ENCODE data around the gene SUGCT.
"Not testable (repeated sequence)": the region's sequence is repeated elsewhere in the genome, so short reads cannot be mapped to it uniquely, and the experiment has no call there.

The SUGCT gene

DNA sequence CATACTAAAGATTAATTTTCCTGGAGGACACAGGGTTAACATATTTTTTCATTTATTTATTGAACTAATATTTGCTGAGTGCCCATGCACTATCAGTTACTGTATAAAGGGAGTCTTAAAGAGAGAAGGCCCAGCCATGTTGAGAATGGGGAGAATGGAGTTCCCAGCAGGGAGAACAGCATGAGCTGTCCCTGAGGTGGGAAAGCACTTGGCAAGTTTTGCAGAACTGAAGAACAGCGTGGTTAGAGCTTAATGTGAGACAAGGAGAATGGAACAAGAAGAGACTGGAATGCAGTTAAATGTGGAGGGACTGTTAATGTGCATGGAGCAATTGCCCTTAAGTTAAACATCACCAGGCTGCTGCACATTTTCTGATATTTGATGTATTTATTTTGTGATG lies 435.4 kb downstream of the SUGCT start:
- no peak for DNase-seq (ENCODE audit: low read depth in 2 of 2)

DNA sequence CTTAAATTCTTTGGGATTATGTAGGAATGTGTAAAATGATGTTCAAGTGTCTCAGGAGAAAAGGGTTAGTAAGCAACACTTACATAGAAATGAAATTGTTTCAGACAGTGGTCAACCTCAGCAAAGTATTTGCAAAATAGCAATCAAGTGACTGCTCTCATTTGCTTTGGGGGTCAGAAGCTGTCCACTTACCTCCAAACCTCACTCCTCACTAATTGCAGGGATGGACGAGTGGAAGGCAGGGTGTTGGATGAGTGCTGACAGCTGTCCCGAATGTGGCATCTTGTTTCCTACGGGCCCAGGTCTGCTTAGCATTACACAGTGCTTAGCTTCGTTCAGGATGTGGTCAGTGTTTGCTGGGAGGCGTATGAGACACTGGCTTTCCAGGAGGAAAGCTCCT lies 437.0 kb downstream of the SUGCT start:
- DNase-seq (ENCODE audit: low read depth in 2 of 2), result no peak

DNA sequence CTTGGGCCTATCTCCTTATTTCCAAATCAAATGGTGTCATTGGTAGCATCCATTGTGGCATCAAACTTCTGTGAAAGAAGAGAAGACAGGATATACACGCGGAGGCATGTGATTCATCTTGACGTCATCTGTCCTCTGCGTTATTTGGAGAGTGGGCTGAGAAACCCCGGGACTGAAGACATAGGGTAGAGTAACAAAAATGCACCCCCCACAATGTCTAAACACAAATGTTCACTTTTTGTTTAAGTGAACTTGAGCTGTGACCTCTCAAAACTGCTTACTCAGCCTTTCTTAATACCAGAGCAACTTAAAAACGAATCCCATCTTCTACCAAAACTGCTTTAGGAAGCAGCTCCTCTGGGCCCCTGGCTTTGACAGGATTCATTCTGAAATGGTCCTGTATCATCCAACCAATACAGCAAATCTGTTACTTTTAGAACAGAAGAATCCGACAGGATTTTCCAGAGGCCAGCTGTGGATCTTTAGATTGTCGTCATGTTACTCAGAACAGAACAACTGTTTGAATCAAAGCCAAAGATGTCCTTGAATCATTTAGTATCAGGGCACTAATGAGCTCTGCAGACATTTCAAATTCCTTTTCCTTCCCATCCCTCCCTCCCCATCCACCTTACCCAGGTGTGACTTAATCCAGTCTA lies 438.1 kb downstream of the SUGCT start:
- DNase-seq (ENCODE audit: low read depth in 2 of 2), result no peak

DNA sequence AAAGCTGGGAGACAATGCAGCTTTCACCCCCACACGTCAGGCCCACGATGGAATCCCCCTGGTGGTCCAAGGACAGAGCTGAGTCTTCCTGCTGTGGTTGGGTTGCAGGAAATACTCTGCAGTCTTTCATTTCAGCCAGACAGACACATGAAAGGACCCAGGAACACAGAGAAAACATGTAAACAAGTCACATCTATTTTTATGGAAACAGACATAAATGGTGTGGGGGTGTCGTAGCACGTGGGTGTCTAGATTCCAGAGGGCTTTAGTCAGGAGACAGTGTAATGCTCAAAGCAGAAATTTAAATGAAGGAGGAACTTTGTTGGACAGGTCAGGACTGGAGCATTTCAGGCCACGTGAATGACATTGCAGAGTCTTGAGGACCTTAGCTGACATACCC lies 444.6 kb downstream of the SUGCT start:
- no peak for DNase-seq (ENCODE audit: low read depth in 2 of 2)

DNA sequence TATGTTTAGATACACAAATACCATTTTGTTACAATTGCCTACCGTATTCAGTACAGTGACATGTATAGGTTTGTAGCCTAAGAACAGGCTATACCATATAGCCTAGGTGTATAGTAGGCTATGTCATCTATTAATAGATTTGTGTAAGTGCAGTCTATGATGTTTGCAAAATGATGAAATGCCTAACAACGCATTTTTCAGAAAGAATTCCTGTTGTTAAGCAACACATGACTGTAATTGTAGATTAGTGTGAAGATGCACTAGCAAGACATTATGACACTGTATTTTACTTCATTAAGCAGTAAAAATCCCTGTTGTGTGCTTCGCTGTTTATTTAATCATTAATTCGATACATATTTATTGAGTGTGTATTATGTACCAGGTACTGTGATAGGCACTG lies 446.0 kb downstream of the SUGCT start:
- DNase-seq (ENCODE audit: low read depth in 2 of 2), result no peak

DNA sequence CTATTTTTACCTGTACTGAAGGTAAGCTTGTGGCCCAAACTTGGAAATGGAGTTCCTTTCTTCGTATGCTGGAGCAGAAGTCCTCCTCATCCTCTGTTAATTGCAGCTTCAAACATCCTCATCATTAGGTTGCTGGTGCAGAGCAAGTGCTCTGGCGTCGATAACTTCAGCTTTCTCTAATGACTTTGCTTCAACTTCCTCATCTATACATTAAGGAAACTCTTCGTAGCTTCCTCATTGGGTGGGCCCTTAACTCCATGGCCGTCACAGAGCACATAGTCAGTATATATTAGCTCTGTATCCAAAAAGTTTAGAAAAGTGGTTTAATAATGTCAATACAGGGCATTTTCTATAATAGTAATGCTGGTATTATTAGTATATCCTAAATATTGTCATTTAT lies 447.7 kb downstream of the SUGCT start:
- no peak for DNase-seq (ENCODE audit: low read depth in 2 of 2)

DNA sequence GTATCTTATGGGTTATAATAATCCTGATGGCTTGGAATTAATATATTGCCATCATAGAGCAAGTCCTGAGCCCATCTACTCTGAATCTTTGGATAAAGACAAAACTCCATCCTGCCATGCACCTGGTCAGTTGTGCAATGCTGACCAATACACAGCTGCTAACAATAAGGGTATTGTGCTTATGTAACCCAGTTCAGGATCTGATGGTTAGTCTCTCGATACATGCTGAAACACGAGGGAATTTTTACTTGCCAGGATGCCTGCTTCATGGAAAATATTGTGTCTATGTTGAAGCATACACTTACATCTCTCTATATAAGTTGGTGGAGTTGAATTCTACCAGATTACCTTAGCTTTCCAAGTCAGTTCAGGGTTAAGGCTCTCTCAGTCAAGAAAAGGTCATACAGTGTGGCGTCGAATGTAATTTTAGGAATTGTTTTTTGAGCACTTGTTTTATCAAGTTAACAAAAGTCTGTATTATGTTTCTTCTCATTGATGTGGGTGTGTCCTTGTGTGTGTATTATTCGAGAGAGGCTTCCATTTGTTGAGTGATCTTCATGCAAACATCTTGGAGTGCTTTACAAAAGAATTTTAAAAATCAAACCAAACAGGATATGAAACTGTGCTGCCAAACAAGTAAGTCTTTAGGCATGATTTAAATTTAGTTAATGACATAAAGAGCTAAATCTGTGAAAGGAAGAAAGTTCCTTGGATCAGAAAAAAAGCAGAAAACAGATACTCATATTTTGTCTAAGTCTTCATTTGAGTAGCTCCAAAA lies 449.1 kb downstream of the SUGCT start:
- no peak for DNase-seq (ENCODE audit: low read depth in 2 of 2)

DNA sequence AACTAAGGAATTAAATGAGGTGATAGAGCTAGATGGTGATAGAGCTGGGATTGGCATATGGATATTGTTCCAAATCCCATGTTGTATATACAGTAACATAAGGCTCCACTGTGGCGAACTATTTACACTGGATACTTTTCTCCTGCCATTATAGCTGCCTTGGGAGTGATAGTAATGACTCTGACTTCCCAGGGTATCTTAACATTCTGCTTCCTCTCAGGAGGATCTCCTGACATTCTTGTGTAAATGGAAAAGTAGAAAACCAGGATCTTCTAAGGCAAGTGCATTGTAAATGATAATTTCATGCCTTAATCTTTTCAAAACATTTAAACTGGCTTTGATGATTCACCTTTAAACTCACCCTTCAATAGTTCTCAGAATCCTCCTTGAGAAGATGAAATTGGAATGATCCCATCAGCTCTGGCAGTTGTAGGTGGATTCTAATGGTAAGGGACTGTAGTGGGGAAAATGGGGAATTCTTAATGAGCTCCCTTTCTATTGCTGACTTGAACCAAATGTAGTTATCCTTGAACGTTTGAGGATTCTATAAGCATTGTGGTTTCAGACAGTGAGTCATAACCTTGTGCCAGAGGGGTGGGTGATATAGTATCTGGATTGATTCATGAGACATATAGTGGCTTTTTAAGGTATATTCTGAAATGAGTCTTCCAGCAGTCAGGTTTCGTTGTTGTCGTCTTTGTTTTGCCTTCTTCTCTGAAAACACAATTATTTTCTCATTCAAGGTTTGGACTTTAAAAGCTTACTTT lies 450.0 kb downstream of the SUGCT start:
- no peak for DNase-seq (ENCODE audit: low read depth in 2 of 2)

DNA sequence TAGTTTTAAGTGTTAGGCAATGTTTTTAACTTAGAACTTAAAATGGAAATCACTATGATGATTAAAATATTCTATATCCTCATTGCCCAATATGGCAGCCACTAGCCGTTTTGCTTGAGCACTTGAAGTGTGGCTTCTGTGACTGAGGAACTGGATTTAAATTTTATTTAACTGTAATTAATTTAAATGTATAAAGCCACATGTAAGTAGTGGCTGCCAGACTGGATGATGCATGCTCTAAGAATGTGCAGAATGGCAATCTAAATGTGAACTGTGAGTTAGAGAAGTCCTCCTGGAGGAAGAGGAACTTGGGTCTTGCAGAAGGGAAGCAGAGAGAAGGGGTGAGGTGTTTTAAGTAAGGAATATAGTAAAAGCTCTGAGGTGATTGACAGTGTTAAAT lies 451.4 kb downstream of the SUGCT start:
- no peak for DNase-seq (ENCODE audit: low read depth in 2 of 2)

DNA sequence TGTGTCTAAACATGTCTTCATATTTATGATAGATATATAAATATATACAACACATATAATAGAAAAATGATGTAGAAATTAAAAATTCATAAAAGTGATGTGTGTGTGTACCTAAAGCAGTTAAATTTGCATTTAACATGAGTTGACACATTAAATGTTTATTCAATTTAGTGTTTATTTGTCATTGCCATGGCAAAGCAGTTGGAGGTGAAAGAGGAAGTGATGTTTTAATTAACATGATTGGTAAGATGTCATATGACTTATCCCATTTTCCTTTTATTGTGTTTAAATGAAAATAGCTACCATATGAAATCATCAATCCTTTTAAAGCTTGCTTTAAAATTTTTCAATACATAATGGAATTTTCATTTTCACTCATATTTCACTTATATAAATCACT lies 452.6 kb downstream of the SUGCT start:
- DNase-seq (ENCODE audit: low read depth in 2 of 2), result no peak

DNA sequence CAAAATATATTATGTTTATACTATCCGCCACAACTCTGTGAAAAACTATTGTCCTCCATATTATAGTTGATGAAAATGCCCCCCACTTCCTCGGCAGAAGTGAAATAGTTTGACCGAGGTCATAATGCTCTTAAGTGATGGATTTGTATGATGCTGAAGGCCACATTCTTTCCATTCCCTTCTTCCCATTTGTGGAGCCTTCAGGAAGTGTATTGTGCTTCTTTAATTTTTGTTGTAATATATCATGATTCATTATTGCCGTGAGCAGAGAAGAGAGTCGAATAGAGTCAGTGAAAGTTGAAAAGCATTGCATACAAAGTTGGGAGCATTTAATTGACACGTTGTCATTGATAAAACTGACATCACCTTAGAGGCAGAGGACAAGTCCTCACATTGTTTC lies 460.3 kb downstream of the SUGCT start:
- DNase-seq (ENCODE audit: low read depth in 2 of 2), result no peak

DNA sequence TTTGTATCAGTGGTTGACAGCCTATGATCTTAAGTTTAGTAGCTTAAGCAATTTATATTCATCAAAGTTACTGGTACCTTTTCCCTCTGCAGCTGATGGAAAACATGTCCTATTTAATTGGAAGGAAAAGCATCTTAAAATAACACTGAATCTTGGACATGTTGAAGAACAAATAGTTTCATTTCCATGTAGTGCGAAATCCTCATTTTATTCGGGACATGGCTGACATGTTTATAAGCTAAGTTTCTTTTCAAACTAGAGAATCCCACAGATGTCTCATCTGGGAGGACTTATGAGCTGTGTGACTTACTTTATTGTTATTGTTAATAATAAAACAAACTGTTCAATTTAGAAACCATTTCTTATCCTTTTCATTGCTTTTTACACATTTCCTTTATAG lies 461.0 kb downstream of the SUGCT start:
- no peak for DNase-seq (ENCODE audit: low read depth in 2 of 2)

DNA sequence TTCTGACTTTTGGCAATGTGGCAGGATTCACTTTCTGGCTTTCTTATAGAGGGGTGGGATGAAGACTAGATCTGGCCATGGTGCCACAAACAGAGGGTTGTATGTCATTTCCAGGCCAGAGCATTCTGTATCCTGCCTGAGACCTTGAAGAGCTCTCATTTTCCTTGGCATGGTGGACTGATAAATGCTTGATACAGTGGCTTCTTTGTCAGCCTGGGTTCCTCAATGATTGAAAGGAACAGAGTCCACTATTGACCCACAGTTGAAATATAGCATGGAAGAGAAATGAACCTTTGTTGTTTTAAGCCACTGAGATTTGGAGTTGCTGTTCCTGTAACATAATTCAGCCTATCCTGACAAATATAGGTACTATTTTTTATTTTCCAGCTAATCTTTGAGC lies 462.7 kb downstream of the SUGCT start:
- DNase-seq (ENCODE audit: low read depth in 2 of 2), result no peak

DNA sequence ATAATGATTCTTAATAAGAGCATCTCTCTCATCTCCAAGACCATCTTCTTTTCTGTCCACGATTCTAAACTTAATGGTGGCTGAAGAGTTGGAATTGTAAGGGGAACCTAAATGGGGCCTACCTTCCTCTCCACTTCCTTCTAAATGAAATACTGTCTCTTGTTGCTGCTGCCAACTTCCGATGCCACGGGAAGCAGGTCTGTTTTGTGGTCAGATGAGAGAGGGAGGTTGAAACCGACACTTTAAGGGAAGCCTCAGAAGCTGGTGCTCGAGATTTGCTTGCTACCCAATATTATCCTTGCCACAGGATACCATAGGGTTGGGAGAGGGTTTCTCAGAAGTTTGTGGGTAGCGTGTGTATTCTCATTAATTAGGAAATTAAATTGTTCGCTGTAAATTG lies 464.1 kb downstream of the SUGCT start:
- no peak for DNase-seq (ENCODE audit: low read depth in 2 of 2)

DNA sequence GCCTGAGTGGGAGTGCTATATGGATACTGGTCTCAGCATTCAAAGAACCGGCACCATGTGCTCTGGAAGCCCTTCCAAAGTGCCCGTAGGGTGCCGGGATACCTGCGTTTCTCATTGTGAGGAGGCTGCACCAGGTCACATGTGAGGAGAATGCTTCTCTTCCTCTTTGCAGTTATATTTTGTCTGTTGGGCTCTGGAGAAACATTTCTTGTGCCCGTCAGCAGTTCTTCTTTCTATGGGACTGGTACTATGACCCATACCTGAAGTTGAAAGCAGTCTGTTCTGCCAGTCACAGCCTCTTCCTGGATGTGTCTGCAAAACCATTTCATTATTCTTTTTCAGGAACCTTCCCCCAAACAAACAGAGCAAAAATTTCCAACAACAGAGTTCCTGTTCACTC lies 465.0 kb downstream of the SUGCT start:
- no peak for DNase-seq (ENCODE audit: low read depth in 2 of 2)

DNA sequence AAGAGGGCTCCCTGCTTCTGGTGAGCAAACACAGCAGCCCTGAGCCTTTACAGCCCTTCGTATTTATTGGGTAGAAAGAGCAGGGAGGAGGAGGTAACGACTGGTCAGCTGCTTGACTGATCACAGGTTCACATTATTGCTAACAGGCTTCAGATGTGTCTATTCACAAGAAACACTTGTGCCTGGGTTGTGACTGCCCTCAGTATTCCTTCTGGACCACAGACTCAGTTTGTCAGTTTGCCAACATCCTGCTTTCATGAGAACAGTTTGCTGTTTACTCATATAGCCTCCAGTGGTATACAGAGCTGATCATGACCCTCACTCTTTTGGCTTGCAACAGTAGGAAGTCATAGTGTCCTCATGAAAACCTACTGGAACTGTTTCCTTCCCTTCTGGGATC lies 467.5 kb downstream of the SUGCT start:
- not testable (repeated sequence) for DNase-seq (ENCODE audit: low read depth in 2 of 2)

DNA sequence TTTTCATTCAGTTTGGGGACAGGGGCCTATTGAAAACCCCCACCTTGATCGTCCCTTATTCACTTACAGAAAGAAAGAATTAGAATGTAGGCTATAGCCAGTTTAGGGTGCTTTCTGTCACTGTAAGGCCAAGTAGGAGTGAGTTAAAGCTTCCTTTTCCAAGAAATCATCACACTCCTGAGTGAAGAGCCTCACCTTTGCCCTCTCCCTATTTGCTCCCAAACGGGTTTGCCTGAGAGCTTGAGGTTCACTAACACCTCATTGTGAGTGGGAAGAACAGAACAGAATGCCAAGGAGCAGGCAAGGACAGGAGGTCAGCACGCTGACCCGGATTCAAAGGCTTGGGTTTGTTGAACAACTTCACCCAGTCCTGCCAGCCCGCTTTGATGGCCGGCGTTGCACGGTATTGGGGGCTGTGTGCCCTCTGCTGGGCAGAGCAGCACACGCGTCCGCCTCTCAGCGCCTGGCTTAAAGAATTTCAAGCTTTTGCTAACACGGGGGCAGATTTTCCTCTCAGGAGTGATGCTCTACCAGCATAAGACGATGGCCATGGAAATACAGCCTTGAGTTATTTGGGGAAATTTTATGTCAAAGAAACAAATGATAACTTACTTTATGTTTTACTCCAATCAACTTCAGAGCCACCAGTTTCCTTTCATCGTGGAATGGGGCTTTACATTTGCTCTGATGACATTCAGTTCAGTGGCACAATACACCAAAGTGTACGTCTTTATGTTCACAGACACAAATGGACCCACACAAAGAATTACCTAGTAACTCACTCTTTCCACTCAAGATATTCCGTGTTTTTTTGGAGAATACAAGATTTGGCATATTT lies 470.0 kb downstream of the SUGCT start:
- DNase-seq (ENCODE audit: low read depth in 2 of 2), result no peak

DNA sequence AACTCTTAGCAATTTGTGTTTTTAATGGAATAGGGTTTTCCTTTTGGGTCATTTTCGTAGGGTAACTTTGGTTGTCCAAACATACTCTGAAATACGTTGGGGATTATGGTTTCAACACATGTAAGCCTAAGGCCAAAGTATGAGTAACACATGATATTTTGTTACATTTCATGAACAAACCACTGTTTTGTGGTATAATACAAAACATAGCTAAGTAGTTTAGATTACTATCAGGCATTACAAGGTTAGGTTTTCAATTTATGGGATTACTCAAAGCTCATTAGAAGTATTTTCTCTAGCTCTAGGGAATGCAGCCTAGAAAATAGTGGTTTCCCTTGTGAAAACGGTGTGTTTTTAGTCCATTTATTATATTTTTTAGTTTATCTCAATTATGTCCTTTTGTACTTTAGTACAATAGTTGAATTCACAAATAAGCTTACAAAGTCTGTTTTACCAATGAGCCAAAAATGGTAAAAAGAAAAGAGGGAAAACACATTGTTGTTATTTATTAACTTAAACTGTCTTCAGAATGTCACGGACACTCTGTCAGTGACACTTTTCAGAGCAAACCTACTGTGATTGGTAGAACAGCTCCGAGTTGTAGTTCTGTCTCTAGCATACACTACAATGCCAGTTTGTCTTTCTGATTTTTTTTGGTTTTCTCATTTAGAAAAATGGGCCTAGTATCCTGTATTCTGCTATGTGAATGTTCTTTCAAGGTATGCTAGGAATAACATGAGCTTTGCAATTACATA lies 473.7 kb downstream of the SUGCT start:
- DNase-seq (ENCODE audit: low read depth in 2 of 2), result no peak

DNA sequence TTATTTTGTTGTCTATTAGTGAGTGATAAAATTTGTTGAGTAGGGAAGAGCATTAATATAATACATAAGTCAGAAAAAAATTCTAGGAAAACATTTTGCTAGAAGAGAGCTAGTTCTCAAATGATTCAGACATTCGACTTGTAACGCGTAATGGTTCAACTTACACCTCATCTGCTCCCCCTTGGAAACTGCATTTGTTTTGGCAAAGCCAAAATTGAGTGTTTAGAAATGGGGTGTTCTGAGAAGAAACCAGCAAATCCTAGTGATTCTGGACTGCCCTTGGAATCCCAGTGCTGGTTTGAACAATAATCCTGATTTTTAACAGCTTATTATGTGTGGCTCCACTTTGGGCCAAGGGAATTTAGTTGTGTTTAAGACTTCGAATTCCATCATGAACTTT lies 475.7 kb downstream of the SUGCT start:
- no peak for DNase-seq (ENCODE audit: low read depth in 2 of 2)

DNA sequence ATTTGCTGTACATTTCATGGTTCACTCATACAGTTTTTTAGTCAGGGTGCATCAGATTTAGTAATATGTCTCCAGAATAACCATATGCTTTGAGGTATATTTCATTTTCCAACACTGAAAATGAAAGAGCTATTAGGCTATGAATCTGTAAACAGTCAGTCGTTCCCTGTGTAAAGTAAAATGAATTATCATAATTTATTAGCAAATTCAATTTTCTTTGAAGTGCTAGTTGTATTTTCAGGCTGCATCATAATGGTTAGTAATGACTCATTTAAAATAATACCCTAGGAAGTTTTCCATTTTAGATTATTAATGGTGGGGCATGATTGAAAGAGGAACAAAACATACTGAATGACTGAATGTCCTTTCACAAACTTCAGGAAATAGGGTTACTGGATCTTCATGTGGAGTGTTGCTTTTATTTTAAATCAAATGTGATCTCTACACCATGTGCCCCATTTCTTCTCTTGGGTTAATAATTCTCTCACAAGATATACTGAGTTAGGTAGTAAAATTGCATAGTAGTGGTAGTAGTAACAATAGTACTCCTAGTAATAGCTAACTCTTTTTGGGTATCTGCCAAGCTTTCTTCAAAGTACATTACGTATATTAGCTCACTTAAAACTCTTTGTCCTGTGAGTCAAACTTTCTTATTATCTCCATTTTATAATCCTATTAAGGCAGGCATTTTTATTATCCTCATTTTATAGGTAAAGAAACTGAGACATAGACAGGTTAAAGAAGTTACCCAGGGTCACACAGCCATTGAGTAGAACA lies 476.5 kb downstream of the SUGCT start:
- no peak for DNase-seq (ENCODE audit: low read depth in 2 of 2)

DNA sequence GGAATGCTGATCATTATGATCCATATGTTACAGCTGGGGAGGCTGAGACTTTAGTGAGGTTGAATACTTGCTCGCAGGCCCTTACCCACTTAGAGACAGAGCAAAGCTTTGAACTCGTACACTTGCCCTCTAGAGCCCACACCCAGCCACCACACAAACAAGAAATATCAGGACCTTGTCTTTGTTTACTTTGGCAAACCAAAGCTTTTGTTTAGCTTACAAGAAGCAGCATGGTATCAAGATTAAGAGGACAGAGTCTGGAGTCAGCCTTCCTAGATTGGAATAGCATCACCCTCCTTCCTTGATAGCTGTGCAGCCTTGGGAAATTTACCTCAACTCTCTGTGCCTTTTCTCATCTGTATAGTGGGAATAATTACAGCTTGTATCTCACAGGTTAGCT lies 477.5 kb downstream of the SUGCT start:
- DNase-seq (ENCODE audit: low read depth in 2 of 2), result no peak
